H1 (cell line): Measurements from ENCODE around the gene ASZ1. TPM values are rescaled to one million over a fixed set of nuclear protein-coding genes. Genes with fewer than 3 reads are reported as not detected.
"Not testable (repeated sequence)": the region's sequence is repeated elsewhere in the genome, so short reads cannot be mapped to it uniquely, and the experiment has no call there.

Experiments used
- CTCF ChIA-PET: fragments of 300-600 bp; sonication (Branson Sonifier 250); formaldehyde crosslinking; loops from one replicate; lab custom pipeline; 2021; ENCODE audit not compliant: partially characterized antibody; lab: Charles Lee
- POLR2A ChIA-PET: fragments of 300-600 bp; sonication (Branson Sonifier 250); formaldehyde crosslinking; loops from one replicate; lab custom pipeline; 2021; ENCODE audit warnings: inconsistent platforms; ENCODE audit not compliant: partially characterized antibody; lab: Charles Lee
- DNase-seq, 2 experiments: peaks; one replicate each; pipeline versions ENCODE4 v3.0.0 to v3.0.0-alpha.2; 2010 to 2022; ENCODE audit warnings: low spot score in 2 of 2, low read depth in 1 of 2, mixed read lengths in 1 of 2
- FAIRE-seq: peaks from 2 replicates; lab custom pipeline; 2011; peaks lifted over from hg19 to GRCh38; lab: Jason Lieb, UNC
- H2AFZ ChIP-seq: 2 replicates; pipeline ENCODE4 v1.8.1; 2012; ENCODE audit warnings: low read length, inconsistent platforms
- H2AK5ac ChIP-seq: 2 replicates; pipeline ENCODE4 v1.6.1; 2013; ENCODE audit warnings: low read depth, low read length
- H2BK120ac ChIP-seq: replicated peaks from 2 replicates; pipeline ENCODE3; 2013; ENCODE audit warnings: low read depth, low read length, inconsistent platforms
- H2BK12ac ChIP-seq: 2 replicates; pipeline ENCODE4 v1.6.1; 2013; ENCODE audit warnings: low read depth, low read length
- H2BK15ac ChIP-seq: 2 replicates; pipeline ENCODE4 v1.6.1; 2013; ENCODE audit warnings: low read length
- H2BK20ac ChIP-seq: 2 replicates; pipeline ENCODE4 v1.6.1; 2013; ENCODE audit warnings: low read length
- H2BK5ac ChIP-seq: 2 replicates; pipeline ENCODE4 v1.6.1; 2013; ENCODE audit warnings: low read depth, low read length
- H3K14ac ChIP-seq: 2 replicates; pipeline ENCODE4 v1.6.1; 2013; ENCODE audit warnings: inconsistent platforms; ENCODE audit not compliant: insufficient read length
- H3K18ac ChIP-seq: 2 replicates; pipeline ENCODE4 v1.6.1; 2013; ENCODE audit warnings: low read length; ENCODE audit errors: extremely low read depth
- H3K23ac ChIP-seq: 2 replicates; pipeline ENCODE4 v1.6.1; 2013; ENCODE audit warnings: inconsistent platforms; ENCODE audit not compliant: insufficient read length
- H3K23me2 ChIP-seq: 2 replicates; pipeline ENCODE4 v1.6.1; 2013; ENCODE audit warnings: low read depth, low read length
- H3K27ac ChIP-seq: 2 replicates; pipeline ENCODE4 v1.6.1; 2011; ENCODE audit warnings: low read depth, low read length, inconsistent platforms
- H3K27me3 ChIP-seq, 4 experiments: replicated peaks in 1 of 4; 1 replicate in 1 of 4; 2 replicates in 3 of 4; pipeline versions ENCODE4 v1.6.1 to v1.8.1; 2011 to 2013; ENCODE audit warnings: low read length in 3 of 4, mild to moderate bottlenecking in 3 of 4, inconsistent platforms in 2 of 4, mixed read lengths in 2 of 4, moderate library complexity in 1 of 4; ENCODE audit not compliant: control insufficient read depth in 3 of 4, insufficient read depth in 3 of 4; ENCODE audit errors: extremely low read depth in 1 of 4
- H3K36me3 ChIP-seq, 4 experiments: 2 replicates each; pipeline versions ENCODE4 v1.6.1 to v1.8.1; 2011 to 2013; ENCODE audit warnings: mild to moderate bottlenecking in 4 of 4, low read length in 3 of 4, moderate library complexity in 2 of 4, control low read depth in 1 of 4, inconsistent platforms in 1 of 4; ENCODE audit not compliant: insufficient read depth in 4 of 4, control insufficient read depth in 2 of 4
- H3K4ac ChIP-seq: replicated peaks from 2 replicates; pipeline ENCODE3; 2013; ENCODE audit warnings: low read length, low read depth, mixed read lengths, inconsistent platforms; ENCODE audit not compliant: insufficient read length
- H3K4me1 ChIP-seq, 4 experiments: replicated peaks in 1 of 4; 1 replicate in 1 of 4; 2 replicates in 3 of 4; pipeline versions ENCODE4 v1.6.1 to v1.8.1; 2011 to 2013; ENCODE audit warnings: low read length in 3 of 4, inconsistent platforms in 2 of 4, mixed read lengths in 1 of 4; ENCODE audit not compliant: insufficient read depth in 4 of 4, control insufficient read depth in 3 of 4
- H3K4me2 ChIP-seq, 2 experiments: 2 replicates each; pipeline versions ENCODE4 v1.6.1 to v1.8.1; 2011 to 2013; ENCODE audit warnings: low read depth in 2 of 2, low read length in 2 of 2, control low read depth in 1 of 2, inconsistent platforms in 1 of 2, mild to moderate bottlenecking in 1 of 2; ENCODE audit not compliant: insufficient read depth in 1 of 2
- H3K4me3 ChIP-seq, 4 experiments: fragments of 200-600, 300-600 bp in 1 of 4; sonication (generic), shearing (Covaris generic), sonication (Bioruptor Twin) in 1 of 4; 2 replicates each; pipeline versions ENCODE4 v1.5.1 to v1.8.1; 2011 to 2016; ENCODE audit warnings: low read length in 4 of 4, low read depth in 3 of 4, control low read depth in 2 of 4, inconsistent platforms in 2 of 4, mild to moderate bottlenecking in 2 of 4, mixed read lengths in 1 of 4, moderate library complexity in 1 of 4; ENCODE audit not compliant: insufficient read depth in 2 of 4; ENCODE audit errors: extremely low read depth in 1 of 4
- H3K56ac ChIP-seq: replicated peaks from 2 replicates; pipeline ENCODE3; 2013; ENCODE audit warnings: low read depth, mild to moderate bottlenecking, mixed read lengths, low read length, inconsistent platforms; ENCODE audit not compliant: insufficient read length
- H3K79me1 ChIP-seq: 2 replicates; pipeline ENCODE4 v1.6.1; 2013; ENCODE audit warnings: low read depth, low read length, control low read depth
- H3K79me2 ChIP-seq, 2 experiments: 2 replicates each; pipeline versions ENCODE4 v1.6.1 to v1.8.1; 2012 to 2013; ENCODE audit warnings: low read length in 2 of 2, mild to moderate bottlenecking in 2 of 2, inconsistent platforms in 1 of 2; ENCODE audit not compliant: insufficient read depth in 2 of 2, control insufficient read depth in 1 of 2
- H3K9ac ChIP-seq, 4 experiments: replicated peaks in 1 of 4; 1 replicate in 1 of 4; 2 replicates in 3 of 4; pipeline versions ENCODE4 v1.6.1 to v1.8.1; 2011 to 2013; ENCODE audit warnings: low read depth in 3 of 4, low read length in 3 of 4, control low read depth in 2 of 4, mild to moderate bottlenecking in 2 of 4, moderate library complexity in 2 of 4, inconsistent platforms in 1 of 4; ENCODE audit errors: extremely low read depth in 1 of 4
- H3K9me3 ChIP-seq, 2 experiments: 2 replicates each; pipeline versions ENCODE4 v1.6.1 to v1.8.1; 2012 to 2013; ENCODE audit warnings: mild to moderate bottlenecking in 2 of 2, moderate library complexity in 2 of 2, control low read depth in 1 of 2, inconsistent platforms in 1 of 2, low read depth in 1 of 2, low read length in 1 of 2, mixed read lengths in 1 of 2; ENCODE audit not compliant: insufficient read depth in 2 of 2
- H4K20me1 ChIP-seq, 2 experiments: replicated peaks in 1 of 2; 2 replicates each; pipeline versions ENCODE3 to v1.8.1; 2011 to 2013; ENCODE audit warnings: inconsistent platforms in 2 of 2, low read length in 2 of 2, mild to moderate bottlenecking in 1 of 2; ENCODE audit not compliant: insufficient read depth in 2 of 2, control insufficient read depth in 1 of 2
- H4K5ac ChIP-seq: 2 replicates; pipeline ENCODE4 v1.6.1; 2013; ENCODE audit warnings: low read length, low read depth, mixed read lengths, inconsistent platforms; ENCODE audit not compliant: insufficient read length
- H4K8ac ChIP-seq: 2 replicates; pipeline ENCODE4 v1.8.0; 2013; ENCODE audit warnings: mild to moderate bottlenecking, moderate library complexity, low read length, inconsistent platforms; ENCODE audit not compliant: insufficient read depth; ENCODE audit errors: extremely low read depth
- H4K91ac ChIP-seq: replicated peaks from 2 replicates; pipeline ENCODE3; 2013; ENCODE audit warnings: low read length, mixed read lengths, inconsistent platforms; ENCODE audit not compliant: insufficient read length
- ASH2L ChIP-seq: fragments of 200-600, 300-600 bp; sonication (generic); IDR thresholded peaks from one replicate; pipeline ENCODE4 v1.7.1; 2017; ENCODE audit warnings: low read length
- HDAC2 ChIP-seq, 2 experiments: fragments of 300-600 bp in 1 of 2; sonication (generic) in 1 of 2; IDR thresholded peaks; 2 replicates each; pipeline ENCODE4 v1.6.1; 2011 to 2012; ENCODE audit warnings: low read depth in 2 of 2, low read length in 2 of 2, mild to moderate bottlenecking in 2 of 2, moderate library complexity in 2 of 2, borderline replicate concordance in 1 of 2, inconsistent platforms in 1 of 2
- NANOG ChIP-seq: IDR thresholded peaks from 2 replicates; pipeline ENCODE4 v1.6.1; 2011; ENCODE audit warnings: low read length, low read depth, mild to moderate bottlenecking, inconsistent platforms; ENCODE audit not compliant: insufficient read depth, poor library complexity, severe bottlenecking
- WGBS, 2 experiments: shearing (Covaris generic) in 1 of 2; methylation state at CpG; one replicate each; pipeline versions ENCODE4 v1.1.6 to v1.1.7; 2013 to 2015; ENCODE audit warnings: low lambda C conversion rate in 2 of 2, mixed read lengths in 2 of 2, inconsistent platforms in 1 of 2, low coverage in 1 of 2, missing lambda C conversion rate in 1 of 2; ENCODE audit not compliant: insufficient replicate concordance in 2 of 2, insufficient coverage in 1 of 2, insufficient read length in 1 of 2; ENCODE audit errors: extremely low coverage in 1 of 2, missing lambda C conversion rate in 1 of 2; 5-methylcytosine and 5-hydroxymethylcytosine counted together
- polyA plus RNA-seq, 7 experiments: library from polyadenylated mRNA; depleted of rRNA in 3 of 7; stranded (reverse) in 5 of 7; unstranded in 2 of 7; fragments of >200 nt in 5 of 7; fragments of 200-250 nt in 2 of 7; gene quantifications; 1 replicate in 5 of 7; 2 replicates in 1 of 7; 4 replicates in 1 of 7; pipeline versions ENCODE4 v1.2.1 to v1.2.3, GENCODE V29; 2011 to 2013; ENCODE audit warnings: missing spikeins in 2 of 7, mixed read lengths in 2 of 7
- total RNA-seq: library from RNA; stranded (reverse); fragmentation: NEBNext Ultra II Directional; extraction: Animal tissue kit (Norgen Biotek cat#: 25700); gene quantifications from 2 replicates; pipeline ENCODE4 v1.2.1, GENCODE V29; 2021
- TF ChIP-seq, protein P1 (sequence below): IDR thresholded peaks from 2 replicates; pipeline ENCODE4 v1.6.1; 2012; ENCODE audit warnings: inconsistent platforms

Gene ASZ1
- total and polyA plus RNA-seq, 2 of the 8 experiments (the other 6 are each of a cell fraction or from before 2014, with no cell fraction given): not detected

DNA sequence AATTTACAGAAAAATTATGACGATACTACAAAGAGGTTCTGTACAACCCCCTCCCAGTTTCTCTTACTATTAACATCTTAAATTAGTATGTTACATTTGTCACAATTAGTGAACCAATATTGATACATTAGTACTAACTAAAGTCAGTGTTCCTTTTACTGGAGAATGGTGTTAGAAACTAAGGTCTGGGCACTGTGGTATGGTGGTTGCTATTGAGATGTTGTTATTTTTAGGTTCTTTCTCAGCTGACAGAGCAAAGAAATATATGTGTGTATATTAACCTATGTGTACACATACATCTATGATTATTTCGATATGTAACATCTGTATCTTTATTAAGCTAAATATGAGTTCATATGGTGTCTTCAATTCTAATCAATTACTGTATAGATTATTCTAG, 40.9 kb upstream of the ASZ1 start (continued):
- TF ChIP-seq ASH2L: no peak
- no peak for TF ChIP-seq NANOG
- TF ChIP-seq HDAC2 (IDR thresholded peaks at IDR 0.05; ENCODE audit: borderline replicate concordance in 1 of 2, low read depth in 2 of 2, low read length in 2 of 2): no peak
- TF ChIP-seq, protein P1, sequence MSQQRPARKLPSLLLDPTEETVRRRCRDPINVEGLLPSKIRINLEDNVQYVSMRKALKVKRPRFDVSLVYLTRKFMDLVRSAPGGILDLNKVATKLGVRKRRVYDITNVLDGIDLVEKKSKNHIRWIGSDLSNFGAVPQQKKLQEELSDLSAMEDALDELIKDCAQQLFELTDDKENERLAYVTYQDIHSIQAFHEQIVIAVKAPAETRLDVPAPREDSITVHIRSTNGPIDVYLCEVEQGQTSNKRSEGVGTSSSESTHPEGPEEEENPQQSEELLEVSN: no peak

DNA sequence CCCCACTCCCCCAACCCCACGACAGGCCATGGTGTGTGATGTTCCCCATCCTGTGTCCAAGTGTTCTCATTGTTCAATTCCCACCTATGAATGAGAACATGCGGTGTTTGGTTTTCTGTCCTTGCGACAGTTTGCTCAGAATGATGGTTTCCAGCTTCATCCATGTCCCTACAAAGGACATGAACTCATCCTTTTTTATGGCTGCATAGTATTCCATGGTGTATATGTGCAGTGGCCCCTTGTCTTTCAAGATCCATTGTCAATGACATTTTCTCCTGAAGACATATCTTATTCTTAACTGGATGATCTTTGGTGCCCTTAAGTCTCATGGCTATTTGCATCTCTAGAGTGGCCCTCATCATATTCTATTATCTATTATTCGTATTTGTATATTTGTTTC, 33.5 kb upstream of the ASZ1 start:
- H2BK120ac ChIP-seq, H3K4me3 ChIP-seq, H3K79me1 ChIP-seq, H3K23me2 ChIP-seq, H2BK12ac ChIP-seq, H4K20me1 ChIP-seq, H3K9me3 ChIP-seq, H3K14ac ChIP-seq, H3K4me1 ChIP-seq, H3K18ac ChIP-seq, H2BK15ac ChIP-seq, H3K4me2 ChIP-seq, H3K9ac ChIP-seq, H2BK5ac ChIP-seq, H4K91ac ChIP-seq, H3K23ac ChIP-seq, H2BK20ac ChIP-seq, H3K27me3 ChIP-seq, CTCF ChIA-PET, H3K36me3 ChIP-seq, H3K79me2 ChIP-seq, H4K5ac ChIP-seq, DNase-seq, H2AK5ac ChIP-seq, FAIRE-seq, H3K4ac ChIP-seq, POLR2A ChIA-PET, H3K27ac ChIP-seq, H2AFZ ChIP-seq, H3K56ac ChIP-seq, H4K8ac ChIP-seq: not testable (repeated sequence)
- 90% methylated on average over 4 of the region's 4 CpGs; no CpG with 5 or more reads in 1 of the 2 experiments for WGBS, 2 experiments
